Eye (tissue), 1 donor: ENCODE measurements around the gene TOP2A.
A peak's percentile ranks its signal among the peaks of the same experiment; 100 is the strongest.
"Not testable (repeated sequence)": the region's sequence is repeated elsewhere in the genome, so short reads cannot be mapped to it uniquely, and the experiment has no call there.

Experiments
- DNase-seq: peaks from one replicate; pipeline ENCODE4 v3.0.0-alpha.2; 2015

TOP2A gene

DNA sequence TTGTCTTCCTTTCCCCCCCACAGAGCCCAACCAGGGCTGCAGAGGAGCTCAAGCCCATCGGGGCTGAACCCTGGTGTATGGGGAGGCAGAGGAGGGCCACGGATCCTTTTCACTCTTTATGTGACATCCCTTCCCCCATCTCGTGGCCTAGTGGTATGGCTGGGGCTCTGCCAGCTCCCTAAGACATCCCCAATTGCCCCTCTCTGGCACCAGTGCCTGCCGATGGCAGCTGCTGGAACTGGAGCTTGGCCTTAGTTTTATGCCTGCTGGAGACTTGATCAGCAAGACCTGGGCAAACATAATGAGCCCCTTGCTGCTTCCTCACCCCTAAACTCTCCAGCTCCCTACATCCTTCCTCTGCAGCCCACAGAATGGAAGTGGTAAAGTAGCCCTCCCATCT lies 8.0 kb upstream of the TOP2A start:
- DNase-seq: no peak

DNA sequence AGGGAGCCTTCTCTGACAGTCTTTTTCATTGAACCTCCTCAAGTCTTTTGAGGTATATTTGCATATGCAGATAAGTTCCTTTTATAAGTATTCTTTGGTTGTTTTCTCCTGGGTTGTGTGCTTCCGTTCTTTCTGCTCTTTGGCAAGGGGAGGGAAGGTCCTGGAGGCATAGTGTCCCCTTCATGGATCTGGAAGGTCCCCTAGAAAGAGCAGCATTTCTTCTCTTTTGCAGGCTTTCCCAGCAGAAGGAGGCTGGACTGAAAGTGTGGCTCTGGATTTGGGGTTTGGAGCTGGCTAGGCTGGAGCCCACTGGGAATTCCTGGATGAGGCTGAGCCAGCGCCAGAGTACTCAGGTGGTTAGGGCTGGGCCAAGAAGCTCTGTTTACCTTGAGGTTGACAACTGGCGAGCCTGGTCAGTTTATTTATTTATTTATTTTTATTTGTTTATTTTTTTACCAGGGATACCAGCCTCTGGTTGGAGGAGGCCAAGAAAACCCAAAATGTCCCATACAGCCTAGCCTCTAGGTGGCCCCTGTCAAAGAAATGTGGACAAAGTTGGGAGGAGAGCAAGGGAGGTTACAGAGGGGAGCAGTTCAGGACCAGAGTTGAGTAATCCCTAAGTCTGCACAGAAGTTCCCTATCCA lies 5.4 kb upstream of the TOP2A start:
- no peak for DNase-seq

DNA sequence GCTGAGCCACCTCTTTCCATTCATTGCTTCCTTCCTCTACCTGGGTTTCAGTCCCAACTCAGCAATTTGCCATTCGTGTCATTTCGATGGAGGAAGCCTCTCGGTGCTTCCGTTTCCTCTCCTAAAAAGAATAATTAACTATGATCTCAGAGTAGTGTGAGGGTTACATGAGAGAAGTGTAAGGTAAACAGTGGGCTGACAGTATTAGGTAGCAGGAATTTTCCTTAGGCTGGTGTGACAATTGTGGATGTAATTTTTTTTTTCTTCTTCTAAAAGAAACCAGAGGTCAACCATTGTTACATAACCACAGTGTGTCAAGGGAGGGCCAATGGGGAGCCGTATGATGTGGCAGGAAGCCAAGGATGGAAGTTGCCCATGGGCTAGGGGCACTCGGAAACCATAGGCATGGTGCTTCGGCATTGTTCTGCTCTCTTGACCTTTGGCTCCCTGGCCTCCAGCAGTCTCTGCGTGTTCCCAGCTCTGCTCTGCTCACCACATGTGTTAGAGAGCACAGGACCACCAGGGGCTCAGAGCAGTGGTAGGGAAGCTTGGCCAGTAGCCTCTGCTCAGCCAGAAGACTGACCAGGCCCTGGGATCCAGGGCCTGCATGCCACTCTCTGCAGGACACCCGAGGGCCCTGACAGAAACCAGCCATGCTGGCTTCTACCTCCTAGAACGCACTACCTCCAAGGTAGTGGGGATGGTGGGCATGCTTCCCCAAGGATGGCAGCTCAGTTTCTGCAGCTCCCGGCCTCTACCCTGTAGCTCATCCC lies 2.0 kb upstream of the TOP2A start:
- DNase-seq: peak; percentile 16

DNA sequence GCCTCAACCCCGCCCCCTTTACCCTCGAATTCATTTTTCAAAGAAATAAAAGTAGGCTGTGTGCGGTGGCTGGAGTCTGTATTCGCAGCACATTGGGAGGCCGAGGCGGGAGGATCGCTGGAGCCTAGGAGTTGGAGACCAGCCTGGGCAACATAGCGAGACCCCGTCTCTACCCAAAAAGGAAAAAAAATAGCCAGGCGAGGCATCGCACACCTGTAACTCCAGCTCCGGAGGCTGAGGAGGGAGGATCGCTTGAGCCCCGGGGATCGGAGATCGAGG lies 671 bp upstream of the TOP2A start:
- no peak for DNase-seq

DNA sequence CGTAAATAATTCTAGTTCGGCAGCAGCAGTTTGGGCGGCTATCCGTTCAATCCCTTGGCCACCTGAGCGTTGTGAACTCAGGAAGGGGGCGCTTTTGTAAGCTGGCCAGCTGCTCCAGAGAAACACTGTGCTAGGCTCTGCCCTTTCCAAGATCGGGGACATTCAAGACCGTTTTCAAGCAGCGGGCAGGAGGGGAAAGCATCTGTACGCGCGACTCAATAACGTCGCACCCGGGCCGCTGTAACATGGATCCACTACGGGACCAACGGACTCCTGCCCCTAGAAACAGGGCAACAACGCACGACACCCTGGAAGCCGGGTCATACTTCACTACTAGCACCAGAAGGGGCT lies 463 bp downstream of the TOP2A start:
- peak; percentile 75 for DNase-seq

DNA sequence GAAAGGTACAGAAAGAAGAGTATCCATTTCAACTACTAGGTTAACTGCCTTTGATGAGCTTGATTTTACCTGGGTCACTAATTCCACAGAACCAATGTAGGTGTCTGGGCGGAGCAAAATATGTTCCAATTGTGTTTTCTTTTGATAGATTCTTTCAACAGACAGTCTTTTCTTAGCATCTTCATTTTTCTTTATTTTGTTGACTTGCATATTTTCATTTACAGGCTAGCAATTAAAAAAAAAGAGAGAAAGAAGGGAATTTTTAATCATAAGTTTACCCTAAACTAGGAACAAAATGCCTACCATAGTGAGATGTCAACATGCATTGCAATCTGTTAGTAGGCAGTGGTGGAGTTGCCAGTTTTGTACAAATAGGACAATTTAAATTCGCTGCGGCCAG lies 1.0 kb downstream of the TOP2A start:
- no peak for DNase-seq

DNA sequence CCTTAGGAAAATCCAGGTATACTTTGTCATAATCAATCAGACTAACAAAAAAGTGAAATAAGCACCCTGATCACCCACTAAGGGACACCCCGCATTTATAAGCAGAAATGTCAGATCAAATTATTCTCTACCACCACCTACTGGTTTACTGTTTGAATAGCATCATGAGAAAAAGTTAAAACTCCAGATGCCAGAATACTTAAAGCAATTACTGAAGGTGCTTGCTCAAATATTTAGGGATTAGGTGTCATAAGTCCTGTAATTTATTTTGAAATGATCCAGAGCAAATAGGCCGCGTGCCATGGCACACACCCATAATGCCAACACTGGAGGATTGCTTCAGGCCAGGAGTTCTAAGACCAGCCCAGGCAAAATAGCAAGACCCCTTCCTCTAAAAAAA lies 2.3 kb downstream of the TOP2A start:
- peak; percentile 73 for DNase-seq

DNA sequence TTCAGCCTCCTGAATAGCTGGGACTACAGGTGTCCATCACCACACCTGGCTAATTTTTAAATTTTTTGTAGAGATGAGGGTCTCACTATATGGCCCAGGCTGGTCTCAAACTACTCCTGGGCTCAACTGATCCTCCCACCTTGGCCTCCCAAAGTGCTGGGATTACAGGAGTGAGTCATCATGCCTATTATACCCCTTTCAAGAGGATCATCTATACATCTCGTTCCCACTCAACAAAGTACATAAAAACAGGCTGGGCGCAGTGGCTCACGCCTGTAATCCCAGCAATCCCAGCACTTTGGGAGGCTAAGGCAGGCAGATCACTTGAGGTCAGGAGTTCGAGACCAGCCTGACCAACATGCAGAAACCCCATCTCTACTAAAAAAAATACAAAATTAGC lies 3.4 kb downstream of the TOP2A start:
- DNase-seq: not testable (repeated sequence)

DNA sequence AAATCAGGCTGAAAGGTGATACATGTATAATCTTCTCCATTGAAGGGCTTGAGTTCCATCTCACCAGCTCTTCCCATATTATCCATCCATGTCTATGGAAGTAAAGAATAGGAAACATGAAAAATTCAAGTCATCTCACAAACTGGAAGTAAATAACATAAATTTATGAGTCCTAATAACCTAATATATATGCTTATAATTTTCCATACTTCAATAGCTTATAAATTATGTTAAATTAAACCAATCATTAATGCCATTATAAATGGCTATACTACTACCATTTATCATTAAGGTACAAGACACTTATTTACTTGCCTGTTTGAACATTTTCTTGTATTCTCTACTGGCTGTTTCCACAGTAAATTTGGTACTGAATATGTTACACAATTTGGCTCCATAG lies 4.8 kb downstream of the TOP2A start:
- no peak for DNase-seq

DNA sequence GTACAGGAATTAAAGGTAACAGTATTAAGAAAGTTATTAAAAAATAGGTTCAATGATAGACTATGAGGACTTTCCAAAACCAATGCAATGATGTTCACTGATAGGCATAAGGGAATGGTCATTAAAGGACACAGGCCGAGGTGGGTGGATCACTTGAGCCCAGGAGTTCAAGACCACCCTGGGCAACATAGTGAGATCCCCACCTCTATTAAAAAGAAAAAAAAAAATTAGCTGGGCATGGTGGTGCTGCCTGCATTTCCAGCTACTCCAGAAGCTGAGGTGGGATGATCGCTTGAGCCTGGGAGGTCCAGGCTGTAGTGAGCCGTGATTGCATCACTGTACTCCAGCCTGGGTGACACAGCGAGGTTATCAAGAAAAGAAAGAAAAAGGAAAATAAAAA lies 5.9 kb downstream of the TOP2A start:
- DNase-seq: no peak

DNA sequence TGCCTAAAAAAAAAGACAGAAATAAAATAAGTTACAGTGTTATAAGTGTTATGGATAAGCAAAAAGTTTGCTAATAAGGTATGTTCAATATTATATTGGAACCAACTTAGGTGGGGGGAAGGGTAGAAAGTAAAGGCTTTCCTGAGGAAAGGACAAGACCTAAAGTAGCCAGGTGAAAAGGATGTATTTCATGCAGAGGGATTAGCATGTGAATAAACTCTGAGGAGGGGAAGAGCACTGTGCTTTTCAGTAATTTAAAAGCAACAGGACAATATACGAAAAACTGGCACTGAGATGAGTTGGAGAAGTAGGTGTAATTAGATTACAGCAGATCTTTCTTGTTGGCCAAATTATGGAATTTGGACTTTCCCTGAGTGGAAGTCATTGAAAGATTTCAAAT lies 7.6 kb downstream of the TOP2A start:
- no peak for DNase-seq

DNA sequence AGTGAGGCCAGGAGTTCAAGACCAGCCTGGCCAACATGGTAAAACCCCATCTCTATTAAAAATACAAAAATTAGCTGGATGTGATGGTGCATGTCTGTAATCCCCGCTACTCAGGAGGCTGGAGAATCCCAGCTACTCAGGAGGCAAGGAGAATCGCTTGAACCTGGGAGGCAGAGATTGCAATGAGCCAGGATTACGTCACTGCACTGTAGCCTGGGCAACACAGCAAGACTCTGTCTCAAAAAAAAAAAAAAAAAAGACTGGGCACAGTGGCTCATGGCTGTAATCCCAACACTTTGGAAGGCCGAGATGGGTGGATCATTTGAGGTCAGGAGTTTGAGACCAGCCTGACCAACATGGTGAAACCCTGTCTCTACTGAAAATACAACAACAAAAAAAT lies 8.2 kb downstream of the TOP2A start:
- DNase-seq: not testable (repeated sequence)

DNA sequence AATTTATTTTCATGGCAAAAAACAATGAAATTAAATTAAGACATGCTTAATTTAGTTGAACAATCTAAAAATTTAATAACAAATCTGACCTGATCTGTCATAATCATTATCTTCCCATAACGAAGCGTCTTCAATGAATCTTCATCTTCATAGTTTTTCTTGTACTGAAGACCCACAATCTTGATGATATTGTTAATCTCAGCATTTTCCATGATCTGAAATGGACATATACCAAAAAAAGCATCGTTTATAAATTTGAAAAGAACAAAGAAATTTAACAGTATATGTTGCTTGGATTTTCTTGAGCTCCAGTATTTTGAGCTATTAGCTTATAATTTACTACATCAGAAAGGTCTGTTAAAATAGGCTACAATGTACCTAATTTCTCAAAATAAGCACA lies 10.2 kb downstream of the TOP2A start:
- DNase-seq: no peak

DNA sequence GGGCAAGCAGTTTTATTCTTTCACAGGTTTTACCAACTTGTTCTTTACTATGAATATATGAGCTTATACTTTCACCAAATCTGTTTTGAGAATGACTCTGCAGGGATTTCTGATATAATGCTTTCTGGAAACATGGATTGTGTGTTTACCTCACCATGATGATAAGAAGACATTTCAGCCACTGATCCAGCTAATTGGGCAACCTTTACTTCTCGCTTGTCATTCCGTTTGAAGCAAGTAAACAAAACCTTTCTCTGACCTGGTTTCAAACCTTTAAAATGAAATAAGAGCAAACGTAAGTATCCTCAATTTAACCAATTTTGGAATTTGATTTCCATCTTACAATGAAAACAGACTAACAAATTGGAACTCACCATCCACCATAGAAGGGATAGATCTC lies 13.7 kb downstream of the TOP2A start:
- DNase-seq: no peak

DNA sequence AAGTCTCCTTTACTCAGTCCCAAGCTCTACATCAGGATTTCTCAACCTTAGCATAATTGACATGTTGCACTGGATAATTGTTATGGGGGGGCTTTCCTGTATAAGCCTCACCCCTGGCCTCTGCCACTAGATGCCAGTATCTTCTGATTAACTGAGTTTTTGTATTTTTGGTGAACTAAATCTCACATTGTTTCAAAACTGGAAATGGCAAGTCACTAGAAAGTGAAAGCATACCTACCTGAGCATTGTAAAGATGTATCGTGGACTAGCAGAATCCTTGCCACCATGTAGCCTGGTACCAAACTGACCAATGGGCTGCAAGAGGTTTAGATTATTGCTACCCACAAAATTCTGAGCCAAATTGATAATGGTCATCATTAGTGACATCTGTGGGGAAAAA lies 15.0 kb downstream of the TOP2A start:
- DNase-seq: no peak

DNA sequence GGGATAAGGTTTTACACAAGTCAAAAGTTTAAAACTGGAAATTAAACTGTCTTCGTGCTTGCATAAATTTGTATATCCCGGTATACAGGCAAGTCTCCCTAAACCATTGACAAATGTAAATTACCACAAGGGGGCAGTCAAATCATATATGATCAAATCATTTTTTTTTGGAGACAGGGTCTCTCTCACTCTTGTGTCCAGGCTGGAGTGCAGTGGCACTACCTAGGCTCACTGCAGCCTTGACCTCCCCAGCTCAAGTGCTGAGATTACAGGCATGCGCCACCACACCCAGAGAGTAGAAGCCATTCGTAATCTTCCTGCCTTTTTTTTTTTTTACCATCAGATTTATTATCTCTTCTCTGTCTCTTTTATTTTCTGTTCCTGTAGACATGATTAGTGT lies 18.5 kb downstream of the TOP2A start:
- peak; percentile 89 for DNase-seq

DNA sequence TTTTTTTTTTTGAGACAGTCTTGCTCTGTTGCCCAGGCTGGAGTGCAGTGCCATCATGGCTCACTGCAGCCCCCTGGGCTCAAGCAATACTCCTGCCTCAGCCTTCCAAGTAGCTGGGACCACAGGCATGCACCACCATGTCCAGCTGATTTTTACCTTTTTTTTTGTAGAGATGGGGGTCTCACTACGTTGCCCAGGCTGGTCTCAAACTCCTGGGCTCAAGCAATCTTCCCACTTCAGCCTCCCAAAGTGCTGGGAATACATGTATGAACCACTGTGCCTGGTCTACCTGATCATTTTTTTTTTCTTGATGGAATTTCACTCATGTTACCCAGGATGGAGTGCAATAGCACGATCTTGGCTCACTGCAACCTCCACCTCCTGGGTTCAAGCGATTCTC lies 31.1 kb downstream of the TOP2A start:
- not testable (repeated sequence) for DNase-seq

DNA sequence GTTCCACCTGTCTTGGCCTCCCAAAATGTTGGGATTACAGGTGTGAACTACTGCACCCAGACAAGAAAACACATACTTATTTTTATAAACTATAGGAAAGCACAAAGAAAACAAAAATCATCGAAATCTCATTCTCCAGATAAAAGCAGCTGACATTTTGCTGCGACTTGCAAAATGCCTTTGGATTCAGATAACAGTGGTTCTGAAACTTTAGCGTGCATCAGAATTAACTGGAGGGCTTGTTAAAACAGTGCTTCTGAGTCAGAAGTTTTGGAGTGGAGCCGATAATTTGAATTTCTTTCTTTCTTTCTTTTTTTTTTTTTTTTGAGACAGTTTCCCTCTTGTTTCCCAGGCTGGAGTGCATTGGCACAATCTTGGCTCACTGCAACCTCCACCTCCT lies 35.4 kb downstream of the TOP2A start:
- DNase-seq: no peak

DNA sequence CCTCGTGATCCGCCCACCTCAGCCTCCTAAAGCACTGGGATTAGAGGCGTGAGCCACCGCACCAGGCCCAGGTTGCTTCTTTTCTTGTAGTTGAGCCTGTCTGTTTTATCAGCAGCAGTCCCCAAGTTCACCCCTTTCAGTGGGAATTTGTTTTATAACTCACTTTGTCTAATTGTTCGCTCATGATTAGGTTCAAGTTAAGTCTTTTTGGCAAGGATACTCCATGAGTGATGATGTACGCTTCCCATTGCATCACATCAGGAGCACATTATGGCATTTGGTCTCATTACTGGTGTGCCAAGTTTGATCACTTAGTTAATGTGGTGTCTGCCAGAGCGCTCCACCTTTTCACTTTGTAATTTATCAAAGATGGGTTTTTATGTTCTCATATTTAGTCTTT lies 38.7 kb downstream of the TOP2A start:
- no peak for DNase-seq

DNA sequence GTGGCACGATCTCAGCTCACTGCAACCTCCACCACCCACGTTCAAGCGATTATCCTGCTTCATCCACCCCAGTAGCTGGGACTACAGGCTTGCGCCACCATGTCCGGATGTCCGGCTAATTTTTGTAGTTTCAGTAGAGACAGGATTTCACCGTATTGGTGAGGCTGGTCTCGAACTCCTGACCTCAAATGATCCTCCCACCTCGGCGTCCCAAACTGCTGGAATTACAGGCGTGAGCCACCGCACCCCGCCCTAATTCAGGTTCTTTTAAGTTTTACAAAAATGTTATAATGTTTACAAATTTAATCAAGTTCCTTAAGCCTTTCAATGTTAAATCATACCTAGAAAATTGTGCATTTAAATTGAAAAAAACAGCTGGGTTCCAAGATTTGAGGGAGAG lies 39.9 kb downstream of the TOP2A start:
- DNase-seq: no peak

DNA sequence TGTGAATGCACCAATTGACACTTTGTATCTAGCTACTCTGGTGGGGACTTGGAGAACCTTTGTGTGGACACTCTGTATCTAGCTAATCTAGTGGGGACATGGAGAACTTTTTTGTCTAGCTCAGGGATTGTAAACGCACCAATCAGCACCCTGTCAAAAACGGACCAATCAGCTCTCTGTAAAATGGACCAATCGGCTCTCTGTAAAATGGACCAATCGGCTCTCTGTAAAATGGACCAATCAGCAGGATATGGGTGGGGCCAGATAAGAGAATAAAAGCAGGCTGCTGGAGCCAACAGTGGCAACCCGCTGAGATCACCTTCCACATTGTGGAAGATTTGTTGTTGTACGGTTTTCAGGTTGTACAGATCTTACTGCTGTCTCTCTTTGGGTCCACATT lies 41.2 kb downstream of the TOP2A start:
- DNase-seq: not testable (repeated sequence)

DNA sequence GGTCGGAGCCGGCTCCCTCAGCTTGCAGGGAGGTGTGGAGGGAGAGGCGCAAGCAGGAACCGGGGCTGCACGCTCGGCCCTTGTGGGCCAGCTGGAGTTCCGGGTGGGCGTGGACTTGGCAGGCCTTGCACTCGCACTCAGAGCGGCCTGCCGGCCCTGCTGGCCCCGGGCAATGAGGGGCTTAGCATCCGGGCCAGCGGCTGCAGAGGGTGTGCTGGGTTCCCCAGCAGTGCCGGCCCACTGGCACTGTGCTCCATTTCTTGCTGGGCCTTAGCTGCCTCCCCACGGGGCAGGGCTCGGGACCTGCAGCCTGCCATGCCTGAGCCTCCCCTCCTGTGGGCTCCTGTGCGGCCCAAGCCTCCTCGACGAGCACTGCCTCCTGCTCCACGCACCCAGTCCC lies 41.9 kb downstream of the TOP2A start:
- not testable (repeated sequence) for DNase-seq

DNA sequence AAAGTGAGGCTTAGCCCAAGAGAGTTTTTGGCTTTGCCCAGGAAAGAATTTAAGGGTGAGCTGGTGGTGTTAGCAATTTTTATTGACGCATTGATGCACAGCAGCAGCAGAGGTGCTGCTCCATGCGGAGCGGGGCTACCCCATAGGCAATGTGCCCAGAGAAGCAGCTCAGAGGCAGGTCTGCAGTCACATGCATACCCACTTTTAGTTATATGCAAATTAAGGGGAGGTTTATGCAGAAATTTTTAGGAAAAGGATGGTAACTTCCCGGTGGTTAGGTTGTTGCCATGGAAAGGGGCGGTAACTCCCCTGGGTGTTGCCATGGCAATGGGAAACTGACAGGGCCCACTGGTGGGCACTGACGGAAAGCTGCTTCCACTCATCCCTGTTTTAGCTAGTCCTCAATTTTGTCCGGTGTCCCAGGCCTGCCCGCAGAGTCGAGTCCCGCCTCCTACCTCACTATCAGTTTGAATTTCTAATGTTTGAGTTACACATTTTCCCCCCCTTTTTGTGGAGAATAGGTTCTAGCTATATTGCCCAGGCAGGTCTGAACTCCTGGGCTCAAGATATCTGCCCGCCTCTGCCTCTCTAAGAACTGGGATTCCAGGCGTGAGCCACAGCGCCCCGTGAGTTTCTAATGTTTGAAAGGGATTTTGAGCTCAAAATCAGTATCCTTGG lies 42.7 kb downstream of the TOP2A start:
- DNase-seq: no peak

DNA sequence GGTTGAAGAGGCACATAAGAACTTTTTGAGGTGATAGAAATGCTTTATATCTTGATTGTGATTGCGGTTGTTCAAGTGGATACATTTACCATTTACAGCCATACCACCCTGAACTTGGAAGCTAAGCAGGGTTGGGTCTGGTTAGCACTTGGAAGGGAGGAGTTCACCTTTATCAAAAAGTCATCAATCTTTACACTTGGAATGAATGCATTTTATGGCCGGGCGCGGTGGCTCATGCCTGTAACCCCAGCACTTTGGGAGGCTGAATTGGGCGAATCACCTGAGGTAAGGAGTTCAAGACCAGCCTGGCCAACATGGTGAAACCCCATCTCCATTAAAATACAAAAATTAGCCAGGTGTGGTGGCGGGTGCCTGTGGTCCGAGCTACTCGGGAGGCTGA lies 43.7 kb downstream of the TOP2A start:
- DNase-seq: no peak

DNA sequence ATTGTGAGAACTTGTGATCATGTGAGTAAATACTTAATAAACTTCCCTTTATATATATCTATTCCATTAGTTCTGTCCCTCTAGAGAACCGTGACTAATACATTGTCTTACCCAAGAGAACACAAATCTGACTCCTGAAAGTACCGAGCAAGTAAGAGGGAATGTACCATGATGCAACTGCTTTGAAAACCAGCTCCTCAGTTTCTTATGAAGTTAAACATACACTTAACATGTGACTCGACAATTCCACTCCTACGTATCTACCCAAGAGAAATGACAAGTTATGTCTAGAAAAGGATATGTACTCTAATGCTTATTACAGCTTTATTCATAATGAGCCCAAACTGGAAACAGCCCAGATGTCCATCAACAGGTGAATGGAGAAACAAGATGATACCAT lies 44.4 kb downstream of the TOP2A start:
- no peak for DNase-seq
